IPS-15b (cell line): Measurements from ENCODE around the gene SDK1.

Source experiments
- H3K27me3 ChIP-seq: one replicate; pipeline ENCODE4 v1.6.1; 2013; ENCODE audit warnings: low read length; ENCODE audit not compliant: control insufficient read depth, insufficient read depth
- H3K36me3 ChIP-seq: one replicate; pipeline ENCODE4 v1.6.1; 2013; ENCODE audit warnings: low read length; ENCODE audit not compliant: control insufficient read depth, insufficient read depth
- H3K4me1 ChIP-seq: one replicate; pipeline ENCODE4 v1.6.1; 2013; ENCODE audit warnings: mild to moderate bottlenecking, low read length; ENCODE audit not compliant: control insufficient read depth, insufficient read depth
- H3K4me3 ChIP-seq: one replicate; pipeline ENCODE4 v1.5.1; 2013; ENCODE audit warnings: low read depth, low read length
- H3K9ac ChIP-seq: one replicate; pipeline ENCODE4 v1.6.1; 2013; ENCODE audit warnings: low read depth, mild to moderate bottlenecking, low read length
- H3K9me3 ChIP-seq: one replicate; pipeline ENCODE4 v1.6.1; 2013; ENCODE audit warnings: mild to moderate bottlenecking, low read length; ENCODE audit not compliant: control insufficient read depth, insufficient read depth

The SDK1 gene

GRCh38 chr7:3965794-3966395, 664.8 kb downstream of the SDK1 start:
- Histone ChIP-seq H3K4me1 (no peaks in the 10 kb centered on the region), H3K9me3 (no peaks in the 10 kb centered on the region), H3K27me3 (no peaks in the 10 kb centered on the region), H3K36me3 (no peaks in the 10 kb centered on the region), H3K9ac (no peak overlapping the region), H3K4me3 (no peak overlapping the region)

GRCh38 chr7:3968234-3968633, 667.2 kb downstream of the SDK1 start:
- Histone ChIP-seq H3K9me3 (no peaks in the 10 kb centered on the region), H3K27me3 (no peaks in the 10 kb centered on the region), H3K4me3 (no peak overlapping the region), H3K9ac (no peak overlapping the region), H3K36me3 (no peaks in the 10 kb centered on the region), H3K4me1 (no peaks in the 10 kb centered on the region)

GRCh38 chr7:3969286-3969685, 668.2 kb downstream of the SDK1 start:
- no peaks in the 10 kb centered on the region for H3K9me3 ChIP-seq
- H3K27me3 ChIP-seq: no peaks in the 10 kb centered on the region
- no peaks in the 10 kb centered on the region for H3K36me3 ChIP-seq
- H3K4me1 ChIP-seq: no peaks in the 10 kb centered on the region
- no peak overlapping the region for H3K9ac ChIP-seq
- H3K4me3 ChIP-seq: no peak overlapping the region

GRCh38 chr7:3971323-3971722, 670.3 kb downstream of the SDK1 start:
- no peaks in the 10 kb centered on the region for H3K36me3 ChIP-seq
- no peak overlapping the region for H3K4me3 ChIP-seq
- no peaks in the 10 kb centered on the region for H3K27me3 ChIP-seq
- H3K4me1 ChIP-seq: no peaks in the 10 kb centered on the region
- no peaks in the 10 kb centered on the region for H3K9me3 ChIP-seq
- no peak overlapping the region for H3K9ac ChIP-seq

GRCh38 chr7:3973264-3973663, 672.2 kb downstream of the SDK1 start:
- H3K9ac ChIP-seq: no peak overlapping the region
- no peaks in the 10 kb centered on the region for H3K4me1 ChIP-seq
- H3K9me3 ChIP-seq: no peaks in the 10 kb centered on the region
- H3K4me3 ChIP-seq: no peak overlapping the region
- no peaks in the 10 kb centered on the region for H3K36me3 ChIP-seq
- no peaks in the 10 kb centered on the region for H3K27me3 ChIP-seq

GRCh38 chr7:3974329-3974728, 673.3 kb downstream of the SDK1 start:
- no peak overlapping the region for H3K4me3 ChIP-seq
- no peaks in the 10 kb centered on the region for H3K27me3 ChIP-seq
- H3K9me3 ChIP-seq: no peaks in the 10 kb centered on the region
- H3K36me3 ChIP-seq: no peaks in the 10 kb centered on the region
- H3K4me1 ChIP-seq: no peaks in the 10 kb centered on the region
- H3K9ac ChIP-seq: no peak overlapping the region

GRCh38 chr7:3975371-3975770, 674.3 kb downstream of the SDK1 start:
- H3K27me3 ChIP-seq: no peaks in the 10 kb centered on the region
- no peak overlapping the region for H3K9ac ChIP-seq
- peaks cover 7% of the 10 kb centered on the region for H3K4me1 ChIP-seq
- H3K9me3 ChIP-seq: no peaks in the 10 kb centered on the region
- no peak overlapping the region for H3K4me3 ChIP-seq
- H3K36me3 ChIP-seq: no peaks in the 10 kb centered on the region

GRCh38 chr7:3977391-3977790, 676.3 kb downstream of the SDK1 start:
- H3K9ac ChIP-seq: no peak overlapping the region
- peaks cover 7% of the 10 kb centered on the region for H3K4me1 ChIP-seq
- H3K4me3 ChIP-seq: no peak overlapping the region
- no peaks in the 10 kb centered on the region for H3K27me3 ChIP-seq
- no peaks in the 10 kb centered on the region for H3K9me3 ChIP-seq
- no peaks in the 10 kb centered on the region for H3K36me3 ChIP-seq

- H3K27me3 ChIP-seq: no peaks in the 10 kb centered on the region
- H3K4me1 ChIP-seq: peaks cover 7% of the 10 kb centered on the region
- H3K4me3 ChIP-seq: no peak overlapping the region
- H3K9ac ChIP-seq: no peak overlapping the region
- H3K36me3 ChIP-seq: no peaks in the 10 kb centered on the region
- no peaks in the 10 kb centered on the region for H3K9me3 ChIP-seq
These were observed 677.8 kb downstream of the SDK1 start for GRCh38 chr7:3978839-3979238.

- H3K27me3 ChIP-seq: no peaks in the 10 kb centered on the region
- H3K9me3 ChIP-seq: no peaks in the 10 kb centered on the region
- H3K36me3 ChIP-seq: no peaks in the 10 kb centered on the region
- H3K4me3 ChIP-seq: no peak overlapping the region
- H3K9ac ChIP-seq: no peak overlapping the region
- H3K4me1 ChIP-seq: peaks cover 7% of the 10 kb centered on the region
These were observed 678.7 kb downstream of the SDK1 start for GRCh38 chr7:3979611-3980299.

GRCh38 chr7:3980300-3980643, 679.2 kb downstream of the SDK1 start:
- no peaks in the 10 kb centered on the region for H3K27me3 ChIP-seq
- H3K4me1 ChIP-seq: peaks cover 7% of the 10 kb centered on the region
- no peak overlapping the region for H3K9ac ChIP-seq
- H3K36me3 ChIP-seq: no peaks in the 10 kb centered on the region
- H3K4me3 ChIP-seq: no peak overlapping the region
- H3K9me3 ChIP-seq: no peaks in the 10 kb centered on the region

GRCh38 chr7:3981281-3981680, 680.2 kb downstream of the SDK1 start:
- Histone ChIP-seq H3K9me3 (no peaks in the 10 kb centered on the region), H3K36me3 (no peaks in the 10 kb centered on the region), H3K9ac (no peak overlapping the region), H3K4me1 (peaks cover 7% of the 10 kb centered on the region), H3K27me3 (no peaks in the 10 kb centered on the region), H3K4me3 (no peak overlapping the region)
